HG03139 (cell line): ENCODE measurements around the gene NEURL1.

Experiments used
- ATAC-seq: cut with Tn5 transposase; IDR thresholded peaks from one replicate; pipeline ENCODE4 v1.9.1; 2021; ENCODE audit not compliant: unreplicated experiment

The NEURL1 gene

GRCh38 chr10:103562383-103562782 lies 68.9 kb downstream of the NEURL1 start:
- ATAC-seq: no peak

GRCh38 chr10:103563231-103564115 lies 70.0 kb downstream of the NEURL1 start:
- ATAC-seq: no peak

GRCh38 chr10:103564116-103564501 lies 70.6 kb downstream of the NEURL1 start:
- no peak for ATAC-seq

- no peak for ATAC-seq
These were observed 71.4 kb downstream of the NEURL1 start for GRCh38 chr10:103564776-103565520.

GRCh38 chr10:103566536-103566935 lies 73.0 kb downstream of the NEURL1 start:
- no peak for ATAC-seq

GRCh38 chr10:103568505-103568904 lies 75.0 kb downstream of the NEURL1 start:
- no peak for ATAC-seq

GRCh38 chr10:103569896-103570295 lies 76.4 kb downstream of the NEURL1 start:
- ATAC-seq: no peak

- no peak for ATAC-seq
These were observed 77.5 kb downstream of the NEURL1 start for GRCh38 chr10:103570844-103571655.

GRCh38 chr10:103571656-103571975 lies 78.1 kb downstream of the NEURL1 start:
- no peak for ATAC-seq

GRCh38 chr10:103572347-103573204 lies 79.1 kb downstream of the NEURL1 start:
- ATAC-seq: no peak

GRCh38 chr10:103573205-103573487 lies 79.6 kb downstream of the NEURL1 start:
- ATAC-seq: no peak

GRCh38 chr10:103574097-103575061 lies 80.9 kb downstream of the NEURL1 start:
- ATAC-seq: no peak

GRCh38 chr10:103575416-103576075 lies 82.0 kb downstream of the NEURL1 start:
- no peak for ATAC-seq

- no peak for ATAC-seq
These were observed 82.6 kb downstream of the NEURL1 start for GRCh38 chr10:103576076-103576471.

- ATAC-seq: no peak
These were observed 83.4 kb downstream of the NEURL1 start for GRCh38 chr10:103576862-103577261.

- no peak for ATAC-seq
These were observed 85.4 kb downstream of the NEURL1 start for GRCh38 chr10:103578782-103579382.

- no peak for ATAC-seq
These were observed 86.5 kb downstream of the NEURL1 start for GRCh38 chr10:103580011-103580410.

GRCh38 chr10:103580430-103580829 lies 86.9 kb downstream of the NEURL1 start:
- no peak for ATAC-seq

GRCh38 chr10:103581499-103581898 lies 88.0 kb downstream of the NEURL1 start:
- no peak for ATAC-seq
